Mesenteric fat pad (tissue), 1 donor: ENCODE results near the gene KHDRBS1. TPM values are rescaled to one million over a fixed set of nuclear protein-coding genes. Genes with fewer than 3 reads are reported as not detected.

Experiments used
- DNase-seq: peaks from one replicate; pipeline ENCODE4 v3.0.0-alpha.2; 2020; ENCODE audit warnings: low spot score
- long read RNA-seq: library from polyadenylated mRNA; unstranded; transcript quantifications from one replicate; pipeline ENCODE4 v2.0.0, GENCODE V29; 2020
- total RNA-seq: library from RNA; stranded (reverse); fragmentation: NEBNext Ultra II Directional; extraction: Animal tissue kit (Norgen Biotek cat#: 25700); gene quantifications from one replicate; pipeline ENCODE4 v1.2.1, GENCODE V29; 2021
- donor health status: DM: yes; HTN: yes; CAD: no.

KHDRBS1 gene, protein sequence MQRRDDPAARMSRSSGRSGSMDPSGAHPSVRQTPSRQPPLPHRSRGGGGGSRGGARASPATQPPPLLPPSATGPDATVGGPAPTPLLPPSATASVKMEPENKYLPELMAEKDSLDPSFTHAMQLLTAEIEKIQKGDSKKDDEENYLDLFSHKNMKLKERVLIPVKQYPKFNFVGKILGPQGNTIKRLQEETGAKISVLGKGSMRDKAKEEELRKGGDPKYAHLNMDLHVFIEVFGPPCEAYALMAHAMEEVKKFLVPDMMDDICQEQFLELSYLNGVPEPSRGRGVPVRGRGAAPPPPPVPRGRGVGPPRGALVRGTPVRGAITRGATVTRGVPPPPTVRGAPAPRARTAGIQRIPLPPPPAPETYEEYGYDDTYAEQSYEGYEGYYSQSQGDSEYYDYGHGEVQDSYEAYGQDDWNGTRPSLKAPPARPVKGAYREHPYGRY
- 80.1 TPM for total RNA-seq
- long read RNA-seq, transcript KHDRBS1-202 (9 exons, 2,757 nt) = major isoform, 8 of 20 reads
- long read RNA-seq, partial matches to known transcripts = 5 of 20 reads
- long read RNA-seq, other reads (novel, unspliced or antisense) = 7 of 20 reads

DNA sequence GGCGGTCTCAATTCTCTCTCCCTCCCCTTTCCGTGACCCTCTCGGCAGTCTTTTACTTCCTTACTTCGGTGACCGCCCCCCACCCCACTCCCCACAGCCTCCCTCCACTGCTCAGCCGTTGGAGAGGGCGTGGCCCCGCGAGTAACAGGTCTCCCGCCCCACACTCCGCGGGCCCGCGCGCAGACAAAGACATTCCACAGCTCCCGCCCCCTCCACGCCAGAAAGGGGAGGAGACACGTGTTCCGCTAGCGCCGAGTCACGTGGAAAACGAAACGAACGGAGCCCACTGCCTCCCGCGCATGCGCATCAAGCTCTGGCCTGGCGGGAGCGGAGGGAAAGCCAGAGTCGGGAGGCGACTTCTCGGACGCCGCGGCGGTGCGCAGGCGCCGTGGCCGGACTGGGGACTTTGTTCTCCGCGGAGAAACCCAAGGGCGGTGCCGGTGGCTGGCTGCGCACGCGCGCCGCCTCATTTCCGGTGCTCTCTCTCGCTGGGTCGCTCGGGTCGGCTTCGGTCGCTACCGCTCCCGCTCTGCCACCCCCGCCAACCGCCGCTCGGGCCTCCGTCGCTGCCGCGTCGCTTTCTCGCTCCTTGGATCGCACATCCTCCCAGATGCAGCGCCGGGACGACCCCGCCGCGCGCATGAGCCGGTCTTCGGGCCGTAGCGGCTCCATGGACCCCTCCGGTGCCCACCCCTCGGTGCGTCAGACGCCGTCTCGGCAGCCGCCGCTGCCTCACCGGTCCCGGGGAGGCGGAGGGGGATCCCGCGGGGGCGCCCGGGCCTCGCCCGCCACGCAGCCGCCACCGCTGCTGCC is at the start of gene KHDRBS1:
TSS of gene KHDRBS1 (plus strand) at position 483 of the 813 bp plus-strand sequence. CDS start at position 611, 128 bp downstream.
- peak; percentile 99 for DNase-seq

DNA sequence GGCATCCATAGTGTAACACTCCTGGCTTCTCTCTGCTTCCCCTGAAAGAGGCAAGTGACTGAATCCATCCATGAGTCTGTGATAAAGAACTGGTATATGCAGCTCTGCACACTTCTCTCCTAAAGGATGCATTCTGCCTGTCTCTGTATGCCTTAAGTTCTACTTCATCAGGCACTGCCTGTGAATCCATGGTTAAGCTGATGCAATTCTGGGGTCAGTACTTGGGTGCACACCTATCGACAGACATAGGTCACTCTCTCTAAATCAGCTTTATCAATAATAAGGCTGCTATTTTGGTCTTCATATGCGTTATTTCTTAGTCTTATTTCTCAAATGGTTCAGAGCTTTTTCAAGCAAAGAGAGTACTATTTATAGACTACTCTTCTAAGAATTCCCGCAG is 42.8 kb upstream of the KHDRBS1 start:
- DNase-seq = no peak

DNA sequence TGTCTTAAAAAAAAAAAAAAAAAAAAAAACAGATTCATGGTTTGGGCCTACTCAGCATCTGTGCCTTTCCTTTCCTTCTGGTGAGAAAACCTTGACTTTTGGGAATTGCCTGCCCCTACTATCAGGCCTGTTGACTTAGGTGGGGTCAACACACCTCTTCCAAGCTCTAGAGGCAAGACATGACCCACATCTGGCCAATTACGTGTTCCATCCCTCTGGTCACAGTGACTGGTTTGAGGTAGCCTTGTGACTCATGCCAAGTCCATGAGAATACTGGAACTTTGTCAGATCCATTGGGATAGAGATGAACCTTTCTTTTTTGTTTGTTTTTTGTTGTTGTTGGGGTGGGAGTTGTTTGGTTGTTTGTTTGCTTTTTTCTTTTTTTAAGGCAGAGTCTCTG is 37.3 kb upstream of the KHDRBS1 start:
- DNase-seq = no peak

DNA sequence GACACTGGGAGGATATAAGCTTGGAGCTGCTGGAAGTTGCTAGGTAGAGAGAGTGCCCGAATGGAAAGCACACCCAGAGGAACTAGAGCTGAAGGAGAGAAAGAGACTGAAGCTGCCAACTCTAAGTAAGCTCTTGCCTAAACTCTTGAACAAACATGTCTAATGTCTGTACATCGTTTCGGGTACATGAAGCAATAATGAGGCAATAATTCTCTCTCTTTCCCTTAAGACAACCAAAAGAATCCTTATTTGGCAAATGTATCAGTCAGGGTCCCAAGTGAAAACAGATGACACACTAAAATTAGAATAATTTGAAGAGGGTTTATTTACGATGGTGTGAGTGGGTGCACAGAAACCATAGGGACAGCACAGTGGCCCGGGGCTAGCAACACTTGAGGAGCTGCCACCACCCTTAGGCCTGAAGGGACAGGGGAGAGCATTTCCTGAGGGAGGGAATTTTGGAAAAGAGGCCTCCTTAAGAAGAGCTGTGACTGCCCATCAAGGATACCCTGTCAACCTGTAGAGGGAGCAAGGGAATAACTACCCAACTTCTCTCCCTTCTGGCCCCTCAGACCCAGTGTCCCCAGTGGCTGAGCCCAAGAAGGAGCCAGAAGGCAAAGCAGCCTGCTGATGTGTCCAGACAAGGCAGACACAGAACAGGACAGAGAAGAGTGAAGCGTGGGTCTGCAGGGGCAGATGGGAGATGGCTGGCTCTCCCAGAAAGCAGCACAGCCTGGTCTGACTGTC is 36.1 kb upstream of the KHDRBS1 start:
- no peak for DNase-seq

DNA sequence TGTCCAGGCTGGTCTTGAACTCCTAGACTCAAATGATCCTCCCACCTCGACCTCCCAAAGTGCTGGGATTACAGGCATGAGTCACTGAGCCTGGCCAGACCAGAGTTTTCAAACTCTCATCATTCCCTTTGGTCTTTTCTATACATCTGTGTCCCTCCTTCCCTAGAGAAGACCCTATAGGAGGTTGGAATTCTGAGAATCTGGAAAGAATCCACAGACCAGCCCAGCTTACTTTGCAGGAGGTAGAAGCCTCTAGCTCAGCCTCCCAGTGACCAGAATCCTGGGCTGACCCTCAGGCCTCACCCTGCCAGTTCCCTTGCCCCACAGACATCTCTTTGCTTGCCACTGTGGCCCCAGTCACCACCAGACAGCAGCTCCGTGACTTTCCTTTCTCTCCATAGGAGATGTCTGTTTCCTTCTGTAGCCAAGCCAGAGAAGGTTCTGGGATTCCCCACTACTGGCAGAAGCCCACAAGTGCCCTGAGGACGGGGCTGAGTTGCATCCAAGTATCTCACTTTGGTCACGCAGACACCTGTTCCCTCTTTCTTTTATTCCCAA is 34.7 kb upstream of the KHDRBS1 start:
- DNase-seq = no peak

DNA sequence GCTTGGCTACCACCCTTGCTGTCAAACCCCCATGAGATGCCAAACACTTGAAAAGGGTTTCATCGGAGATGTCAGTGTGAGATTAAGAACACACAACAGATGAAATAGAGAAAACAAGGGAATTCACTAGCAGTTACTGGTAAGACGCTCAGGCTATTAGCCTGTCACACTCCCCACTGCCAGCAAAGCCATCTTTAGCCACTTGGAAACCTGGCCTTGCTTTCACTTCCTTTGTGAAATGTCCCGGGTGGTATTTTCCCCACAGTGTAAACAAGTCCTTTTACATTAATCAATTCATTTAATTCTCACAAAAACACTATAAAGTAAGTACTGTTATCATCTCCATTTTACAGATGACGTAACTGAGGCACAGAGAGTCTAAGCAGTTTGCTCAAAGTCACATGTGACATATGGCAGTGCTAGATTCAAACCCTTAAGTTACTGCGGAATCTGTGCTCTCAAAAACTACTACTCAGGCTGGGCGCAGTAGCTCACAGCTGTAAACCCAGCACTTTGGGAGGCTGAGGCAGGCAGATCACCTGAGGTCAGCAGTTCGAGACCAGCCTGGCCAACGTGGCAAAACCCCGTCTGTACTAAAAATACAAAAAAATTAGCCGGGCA is 32.7 kb upstream of the KHDRBS1 start:
- no peak for DNase-seq

DNA sequence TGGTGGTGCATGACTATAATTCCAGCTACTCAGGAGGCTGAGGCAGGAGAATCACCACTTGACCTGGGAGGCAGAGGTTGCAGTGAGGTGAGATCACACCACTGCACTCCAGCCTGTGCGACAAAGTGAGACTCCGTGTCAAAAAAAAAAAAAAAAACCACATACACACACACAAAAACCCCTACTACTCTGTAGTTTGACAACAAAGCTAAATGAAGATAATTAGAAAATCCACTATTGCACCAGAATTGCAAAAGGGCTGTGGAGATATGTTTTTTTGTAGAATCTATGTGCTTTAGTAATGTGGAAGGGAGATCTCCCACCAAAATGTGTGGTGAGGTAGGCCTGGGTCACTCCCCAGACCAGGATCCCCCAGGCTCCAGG is 32.2 kb upstream of the KHDRBS1 start:
- no peak for DNase-seq

DNA sequence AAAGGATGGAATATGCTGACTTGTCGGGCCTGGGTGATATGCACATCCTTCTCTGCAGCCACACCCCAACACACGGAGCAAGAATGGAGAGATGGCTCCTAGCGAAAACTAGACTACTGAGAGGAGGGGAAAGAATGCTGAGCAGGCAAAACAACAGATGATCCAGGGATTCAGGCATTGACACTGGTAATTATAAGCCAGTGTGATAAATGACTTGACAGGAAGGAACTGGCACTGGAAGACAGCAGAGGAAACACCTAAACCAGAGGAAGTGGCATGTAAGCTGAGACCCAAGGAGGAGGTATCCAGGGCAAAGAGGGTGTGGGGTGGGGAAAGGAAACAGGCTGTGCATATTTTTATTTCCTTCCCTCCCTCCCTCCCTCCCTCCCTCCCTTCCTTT is 31.7 kb upstream of the KHDRBS1 start:
- no peak for DNase-seq

DNA sequence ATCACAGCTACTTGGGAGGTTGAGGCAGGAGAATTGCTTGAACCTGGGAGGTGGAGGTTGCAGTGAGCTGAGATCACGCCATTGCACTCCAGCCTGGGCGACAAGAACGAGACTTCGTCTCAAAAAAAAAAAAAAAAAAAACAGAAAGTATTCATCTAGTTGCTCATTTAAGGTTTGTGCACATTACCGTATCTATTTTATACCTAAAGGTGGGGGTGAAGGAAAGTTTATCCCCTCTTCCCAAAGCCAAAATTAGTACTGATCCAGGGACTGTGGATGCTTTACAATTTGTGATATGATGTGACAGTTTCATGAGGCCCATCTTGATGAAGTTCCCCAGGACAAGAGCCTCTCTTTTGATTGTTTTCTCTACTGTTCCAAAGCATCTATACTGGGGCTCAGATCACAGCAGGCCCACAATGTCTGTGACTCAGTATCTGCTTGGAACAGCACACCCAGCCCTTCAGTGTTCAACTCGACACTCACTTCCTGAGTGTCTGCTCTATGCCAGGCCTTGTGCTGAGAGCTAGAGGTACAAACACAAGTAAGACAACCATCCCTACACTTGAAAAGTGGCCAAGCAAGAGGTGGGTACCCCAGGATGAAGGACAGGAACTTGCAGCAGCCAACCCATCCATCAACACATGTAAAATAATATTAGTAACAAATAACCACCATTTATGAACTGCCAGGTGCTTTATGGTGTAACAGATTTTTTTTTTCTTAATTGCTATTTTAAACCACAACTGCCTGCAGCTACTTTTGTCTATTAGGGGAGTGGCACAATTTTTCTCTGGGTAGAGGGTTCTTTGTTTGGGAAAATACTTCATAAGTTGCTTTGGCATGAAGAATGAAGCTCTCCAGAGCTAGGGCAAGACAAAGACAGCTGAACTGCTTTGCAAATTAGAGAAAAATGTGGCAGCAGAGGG is 29.0 kb upstream of the KHDRBS1 start:
- DNase-seq = no peak

DNA sequence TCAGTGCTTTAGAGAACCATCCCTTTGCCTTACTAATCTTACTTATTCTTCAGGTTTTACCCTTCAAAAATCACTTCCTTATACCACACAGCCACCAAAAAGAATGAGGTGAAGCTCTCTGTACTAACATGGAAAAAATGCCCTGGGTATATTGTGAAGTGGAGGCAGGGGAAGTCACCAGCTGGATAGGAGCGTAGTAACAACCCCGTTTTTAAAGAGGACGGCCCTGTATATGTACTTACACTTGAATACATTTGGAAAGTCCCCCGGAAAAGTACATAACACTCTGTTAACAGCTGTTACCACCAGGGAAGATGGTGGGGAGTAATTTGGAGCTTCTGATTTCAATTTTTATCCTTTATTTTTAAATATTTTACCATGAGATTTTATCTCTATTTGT is 28.2 kb upstream of the KHDRBS1 start:
- no peak for DNase-seq

DNA sequence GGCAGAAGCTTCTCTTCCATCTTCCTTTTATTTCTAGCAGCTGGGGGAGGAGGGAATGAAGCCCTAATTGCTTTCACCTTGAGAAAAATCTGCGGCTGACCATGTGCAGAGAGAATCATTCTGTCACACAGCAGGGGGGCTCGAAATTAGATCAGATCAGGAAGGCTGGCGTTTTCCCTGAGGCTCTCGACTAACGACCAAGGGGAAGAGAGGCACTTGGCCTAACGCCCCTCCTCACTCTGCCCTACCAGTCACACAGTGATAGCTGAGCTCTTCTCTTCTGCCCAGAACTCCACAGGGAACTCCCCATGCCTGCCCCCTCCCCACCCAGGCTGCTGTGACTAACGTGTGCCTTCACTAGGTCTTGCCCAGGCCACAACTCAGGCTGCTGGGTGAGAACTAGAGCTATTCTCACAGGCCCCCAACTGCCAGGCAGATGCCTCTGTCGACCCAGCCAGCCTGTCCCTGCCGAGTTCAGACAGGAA is 26.5 kb upstream of the KHDRBS1 start:
- DNase-seq = no peak

DNA sequence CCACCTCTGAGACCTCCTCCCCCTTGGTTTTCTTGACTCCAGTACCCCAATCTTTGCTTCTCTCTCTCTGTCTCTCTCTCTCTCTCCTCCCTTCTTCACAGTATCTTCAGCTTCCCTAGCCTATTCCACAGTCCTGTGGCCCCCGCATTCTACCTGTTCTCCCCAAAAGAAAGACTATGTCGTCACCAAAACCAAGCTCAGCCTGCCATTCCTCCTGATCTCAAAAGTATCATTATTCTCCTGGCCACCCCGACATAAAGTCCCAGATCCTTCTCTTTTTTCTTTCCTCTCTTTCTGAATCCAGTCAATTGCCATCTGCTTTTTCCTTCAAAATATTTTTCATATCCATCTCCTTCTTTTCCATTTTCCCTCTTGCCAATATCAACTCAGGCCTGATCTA is 23.7 kb upstream of the KHDRBS1 start:
- DNase-seq = no peak

DNA sequence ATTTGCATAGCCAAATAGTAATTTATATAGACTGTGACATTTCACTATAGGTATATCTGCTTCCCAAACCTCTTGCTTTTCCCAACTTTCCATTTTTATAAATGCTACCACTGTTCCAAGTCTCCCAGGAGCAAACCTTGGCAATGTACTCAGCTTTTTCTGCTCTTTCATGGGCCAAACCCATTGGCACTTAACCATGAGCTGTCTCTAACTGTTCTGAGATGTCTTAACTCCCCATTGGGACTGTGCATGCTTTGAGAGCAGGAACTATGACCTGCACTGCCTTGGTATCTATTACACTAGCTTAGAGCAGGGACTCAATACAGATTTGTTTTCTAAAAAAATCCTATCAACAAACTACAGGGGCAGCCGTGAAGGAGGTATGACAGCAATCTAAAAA is 22.5 kb upstream of the KHDRBS1 start:
- no peak for DNase-seq

DNA sequence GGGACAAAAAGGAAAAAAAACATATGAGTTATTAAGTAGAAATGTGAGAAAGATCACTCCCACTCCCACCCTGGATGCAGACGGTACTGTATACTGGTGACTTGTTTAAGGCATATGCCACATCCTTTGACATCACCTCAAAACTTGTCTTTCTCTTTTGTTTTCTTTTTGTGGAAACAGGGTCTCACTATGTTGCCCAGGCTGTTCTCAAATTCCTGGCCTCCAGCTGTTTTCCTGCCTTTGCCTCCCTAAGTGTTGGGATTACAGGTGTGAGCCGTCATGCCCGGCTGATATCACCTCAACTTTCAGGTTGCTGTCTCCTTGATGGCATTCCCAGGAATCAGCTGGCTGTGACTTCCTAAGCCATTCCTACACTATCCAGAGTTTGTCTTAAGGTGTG is 18.4 kb upstream of the KHDRBS1 start:
- no peak for DNase-seq

DNA sequence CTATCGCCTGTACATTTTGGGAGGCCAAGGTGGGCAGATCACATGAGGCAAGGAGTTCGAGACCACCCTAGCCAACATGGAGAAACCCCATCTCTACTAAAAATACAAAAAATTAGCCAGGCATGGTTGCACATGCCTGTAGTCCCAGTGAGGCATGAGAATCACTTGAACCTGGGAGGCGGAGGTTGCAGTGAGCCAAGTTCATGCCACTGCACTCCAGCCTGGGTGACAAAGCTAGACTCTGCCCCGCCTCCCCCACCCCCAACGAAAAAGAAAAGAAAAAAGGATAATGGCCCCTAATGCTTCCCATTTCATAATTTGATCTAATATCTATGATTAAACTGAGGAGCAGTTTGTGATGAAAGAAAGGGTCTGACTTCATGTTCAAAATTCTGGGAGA is 17.5 kb upstream of the KHDRBS1 start:
- DNase-seq = peak; percentile 1

DNA sequence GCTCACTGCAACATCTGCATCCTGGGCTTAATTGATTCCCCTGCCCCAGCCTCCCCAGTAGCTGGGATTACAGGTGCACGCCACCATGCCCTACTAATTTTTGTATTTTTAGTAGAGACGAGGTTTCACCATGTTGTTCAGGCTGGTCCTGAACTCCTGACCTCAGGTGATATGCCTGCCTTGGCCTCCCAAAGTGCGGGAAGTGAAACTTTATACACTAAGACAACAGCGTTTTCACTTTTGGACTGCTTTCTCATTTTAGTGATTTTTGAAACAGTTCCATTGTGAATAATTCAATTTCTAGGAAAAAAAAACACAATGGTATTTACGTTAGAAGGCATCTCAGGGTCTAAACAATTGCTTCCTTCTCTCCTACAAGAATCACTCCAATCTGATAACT is 11.8 kb upstream of the KHDRBS1 start:
- DNase-seq = peak; percentile 33

DNA sequence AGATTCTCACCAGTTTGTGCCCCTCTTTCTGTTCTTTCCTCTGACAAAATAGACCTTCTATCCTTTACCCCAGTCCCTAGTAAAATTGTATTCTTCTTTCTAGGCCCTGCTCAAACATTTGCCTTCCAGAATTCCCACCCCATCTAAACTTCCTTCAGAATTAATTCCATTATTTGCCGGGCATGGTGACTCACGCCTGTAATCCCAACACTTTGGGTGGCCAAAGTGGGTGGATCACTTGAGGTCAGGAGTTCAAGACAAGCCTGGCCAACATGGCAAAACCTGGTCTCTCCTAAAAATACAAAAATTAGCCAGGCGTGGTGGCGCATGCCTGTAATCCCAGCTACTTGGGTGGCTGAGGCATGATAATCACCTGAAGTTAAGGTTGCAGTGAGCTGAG is 11.4 kb upstream of the KHDRBS1 start:
- peak; percentile 45 for DNase-seq

DNA sequence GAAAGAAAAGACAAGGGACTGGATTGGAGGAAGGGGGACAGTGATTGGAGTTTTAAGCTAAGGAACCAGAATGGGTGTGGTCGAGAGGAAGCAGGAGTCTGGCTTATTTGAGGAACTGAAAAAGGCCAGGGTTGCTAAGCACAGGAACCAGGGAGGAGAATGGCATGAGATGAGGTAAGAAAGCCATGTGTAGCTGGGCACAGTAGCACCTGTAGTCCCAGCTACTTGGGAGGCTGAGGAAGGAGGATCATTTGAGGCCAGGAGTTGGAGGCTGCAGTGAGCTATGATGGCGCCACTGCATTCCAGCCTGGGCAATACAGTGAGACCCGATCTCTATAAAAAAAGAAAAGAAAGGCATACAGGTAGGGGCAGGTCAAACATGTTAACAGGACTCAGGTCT is 8.1 kb upstream of the KHDRBS1 start:
- peak; percentile 43 for DNase-seq

DNA sequence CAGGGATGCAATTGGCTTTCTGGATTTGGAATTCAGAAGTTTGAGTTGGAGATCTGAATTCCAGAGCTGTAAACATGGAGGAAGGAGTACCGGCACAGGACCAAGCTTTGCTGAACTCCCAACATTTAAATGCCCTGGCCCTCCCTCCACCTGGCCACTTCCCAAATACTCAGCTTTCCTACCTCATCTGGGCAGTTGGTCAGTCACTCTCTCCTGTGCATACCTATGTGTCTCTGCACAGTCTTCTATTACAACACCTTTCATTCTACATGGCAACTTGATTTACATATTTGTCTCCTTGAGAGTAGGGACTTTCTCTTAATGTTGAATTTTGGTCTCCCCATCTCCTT is 6.1 kb upstream of the KHDRBS1 start:
- DNase-seq = no peak

DNA sequence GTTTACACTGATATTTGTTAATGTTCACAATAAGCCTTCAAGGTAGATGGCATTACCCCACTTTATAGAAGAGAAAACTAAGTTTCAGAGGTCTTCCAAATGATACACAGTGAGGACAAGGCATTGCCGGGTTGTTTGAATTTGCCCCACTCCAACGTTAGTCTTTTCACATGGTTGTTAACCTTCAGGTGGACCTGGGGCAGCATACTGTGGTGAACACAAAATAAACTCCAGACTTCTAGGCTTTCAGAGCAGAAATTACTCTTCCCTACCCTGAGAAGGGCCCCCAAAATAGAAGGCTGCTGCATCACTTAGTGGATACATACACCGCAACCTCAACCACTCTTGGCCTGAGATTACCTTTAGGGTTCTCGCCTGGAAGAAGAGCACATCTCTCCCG is 3.4 kb upstream of the KHDRBS1 start:
- peak; percentile 6 for DNase-seq
